Suprapubic skin (tissue), 4 donors: Measurements from ENCODE around the gene USO1. TPM values are rescaled to one million over a fixed set of nuclear protein-coding genes. Genes with fewer than 3 reads are reported as not detected.
"Not testable (repeated sequence)": the region's sequence is repeated elsewhere in the genome, so short reads cannot be mapped to it uniquely, and the experiment has no call there.

Source experiments
- DNase-seq, 2 donors: peaks; one replicate each; pipeline ENCODE4 v3.0.0-alpha.2; 2019; ENCODE audit warnings: low spot score in 2 of 2
- H3K27ac ChIP-seq: fragments of 200-600 bp; sonication (generic); one replicate; pipeline ENCODE4 v1.5.1; 2019
- H3K27me3 ChIP-seq: fragments of 200-600 bp; sonication (generic); one replicate; pipeline ENCODE4 v1.5.1; 2019
- H3K36me3 ChIP-seq: fragments of 200-600 bp; sonication (generic); one replicate; pipeline ENCODE4 v1.5.1; 2019
- H3K4me1 ChIP-seq: fragments of 200-600 bp; sonication (generic); one replicate; pipeline ENCODE4 v1.5.1; 2019
- H3K4me3 ChIP-seq: fragments of 200-600 bp; sonication (generic); one replicate; pipeline ENCODE4 v1.5.1; 2019; ENCODE audit warnings: mild to moderate bottlenecking
- H3K9me3 ChIP-seq: fragments of 200-600 bp; sonication (generic); one replicate; pipeline ENCODE4 v1.5.1; 2019
- CTCF ChIP-seq, 2 donors: fragments of 200-600 bp in 1 of 2; fragments of 450-650 bp in 1 of 2; sonication (generic) in 1 of 2; IDR thresholded peaks; one replicate each; pipeline ENCODE4 v1.5.1; 2016 to 2019; ENCODE audit warnings: antibody characterized with exemption in 2 of 2, mild to moderate bottlenecking in 1 of 2, moderate library complexity in 1 of 2
- EP300 ChIP-seq: sonication (generic); formaldehyde crosslinking; IDR thresholded peaks from one replicate; pipeline ENCODE4 v1.6.1; 2017; ENCODE audit warnings: antibody characterized with exemption
- POLR2A ChIP-seq, 2 donors: fragments of 450-650 bp; IDR thresholded peaks; one replicate each; pipeline ENCODE4 v1.6.1; 2017; ENCODE audit warnings: antibody characterized with exemption in 2 of 2, mild to moderate bottlenecking in 2 of 2, moderate library complexity in 2 of 2
- POLR2AphosphoS5 ChIP-seq, 3 donors: sonication (generic); formaldehyde crosslinking; IDR thresholded peaks; one replicate each; pipeline ENCODE4 v1.6.1; 2017; ENCODE audit warnings: antibody characterized with exemption in 3 of 3
- WGBS: methylation state at CpG from one replicate; pipeline ENCODE4 v1.1.5; 2018; 5-methylcytosine and 5-hydroxymethylcytosine counted together
- total RNA-seq, 4 donors: library from RNA; depleted of rRNA; stranded (reverse); fragments of >200 nt; gene quantifications; one replicate each; pipeline ENCODE4 v1.1.0, GENCODE V29; 2016

USO1 gene
- total RNA-seq, 4 donors from 2014 or later, result 46.8 to 61.1 (median 55.2) TPM

DNA sequence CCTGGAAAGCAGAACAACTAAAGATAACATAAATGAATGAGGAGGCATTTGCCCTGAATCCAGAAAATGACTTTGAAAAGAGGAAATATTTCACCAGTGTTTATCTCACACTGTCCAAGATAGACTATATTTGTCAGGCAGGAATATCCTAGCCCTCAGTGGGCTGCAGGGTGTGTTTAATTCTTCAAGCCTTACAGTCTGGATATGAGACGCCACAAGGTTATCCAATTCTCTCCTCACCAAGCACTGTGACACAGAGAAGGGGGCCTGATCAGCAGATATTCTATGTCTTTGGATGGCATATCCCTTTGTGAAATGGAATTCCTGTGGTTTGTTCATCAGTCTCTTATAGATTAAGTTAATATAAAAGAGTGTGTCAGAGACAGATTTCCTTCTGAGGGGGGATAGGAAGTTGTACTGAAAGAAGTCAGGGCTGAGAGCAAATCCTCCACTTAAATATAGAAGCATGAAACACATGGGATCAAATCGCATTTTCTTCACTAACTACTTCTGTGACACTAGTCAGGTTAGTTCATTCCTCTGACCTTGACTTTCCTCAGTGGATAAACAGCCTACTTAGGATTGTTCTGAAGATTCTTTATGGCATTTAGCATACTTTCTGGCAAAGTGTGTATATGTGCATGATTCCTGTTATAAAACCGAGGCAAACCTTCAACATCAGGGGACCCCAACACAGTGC is 44.4 kb upstream of the USO1 start:
- Histone ChIP-seq H3K4me3 (no peak overlapping the region), H3K36me3 (no peaks in the 10 kb centered on the region), H3K27ac (no peak overlapping the region), H3K4me1 (no peaks in the 10 kb centered on the region), H3K27me3 (no peaks in the 10 kb centered on the region), H3K9me3 (no peaks in the 10 kb centered on the region)
- DNase-seq, result no peak
- TF ChIP-seq POLR2A (IDR thresholded peaks at IDR 0.05), result no peak
- no peak for TF ChIP-seq CTCF (IDR thresholded peaks at IDR 0.05)
- TF ChIP-seq POLR2AphosphoS5 (IDR thresholded peaks at IDR 0.05), result no peak
- TF ChIP-seq EP300, result no peak
- WGBS, result 92% methylated on average over 3 of the region's 3 CpGs

DNA sequence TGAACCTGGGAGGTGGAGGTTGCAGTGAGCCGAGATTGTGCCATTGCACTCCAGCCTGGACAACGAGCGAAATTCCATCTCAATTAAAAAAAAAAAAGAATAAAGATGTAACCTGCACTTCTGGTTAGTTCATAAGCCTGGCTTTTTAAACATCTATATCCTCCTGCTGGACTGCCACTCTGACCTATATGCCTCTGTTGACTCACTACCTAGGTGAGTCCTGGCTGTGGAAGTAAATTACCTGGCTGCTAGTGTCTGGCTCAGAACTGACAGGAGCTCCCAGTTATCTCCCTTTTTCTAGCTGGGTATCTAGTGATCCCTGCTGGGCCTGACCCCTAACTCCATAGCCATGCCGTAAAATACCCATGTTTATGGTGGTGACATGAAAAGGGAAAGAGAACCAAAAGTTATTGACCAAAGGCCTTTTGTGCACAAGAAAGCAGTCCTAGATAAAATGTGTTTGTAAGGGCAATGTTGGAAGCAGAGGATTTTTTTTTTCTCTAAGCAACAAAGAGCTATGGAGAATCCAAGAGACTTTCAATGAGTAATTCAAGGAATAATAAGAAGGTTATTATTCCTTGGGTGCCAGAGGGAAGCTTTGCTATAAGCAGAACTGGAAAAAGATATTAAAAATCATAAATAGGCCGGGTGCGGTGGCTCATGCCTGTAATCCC is 40.8 kb upstream of the USO1 start:
- no peak for DNase-seq
- Histone ChIP-seq H3K27ac (no peak overlapping the region), H3K4me1 (no peaks in the 10 kb centered on the region), H3K36me3 (no peaks in the 10 kb centered on the region), H3K4me3 (no peak overlapping the region), H3K27me3 (no peaks in the 10 kb centered on the region), H3K9me3 (no peaks in the 10 kb centered on the region)
- 85% methylated on average over 6 of the region's 6 CpGs for WGBS
- TF ChIP-seq POLR2AphosphoS5 (IDR thresholded peaks at IDR 0.05) (no peak), EP300 (no peak), POLR2A (IDR thresholded peaks at IDR 0.05) (no peak), CTCF (IDR thresholded peaks at IDR 0.05) (no peak)

- TF ChIP-seq POLR2A (IDR thresholded peaks at IDR 0.05), result no peak
- TF ChIP-seq POLR2AphosphoS5 (IDR thresholded peaks at IDR 0.05), result no peak
- TF ChIP-seq EP300, result no peak
- no peak for TF ChIP-seq CTCF (IDR thresholded peaks at IDR 0.05)
- H3K27ac ChIP-seq, result no peak overlapping the region
- WGBS, result 78% methylated on average over 2 of the region's 2 CpGs
- DNase-seq, result no peak
- no peaks in the 10 kb centered on the region for H3K36me3 ChIP-seq
- H3K4me3 ChIP-seq, result no peak overlapping the region
- no peaks in the 10 kb centered on the region for H3K4me1 ChIP-seq
- no peaks in the 10 kb centered on the region for H3K9me3 ChIP-seq
- H3K27me3 ChIP-seq, result no peaks in the 10 kb centered on the region
These were observed 38.7 kb upstream of the USO1 start for GRCh38 chr4:75685546-75686189.

GRCh38 chr4:75686346-75686745 is 38.0 kb upstream of the USO1 start:
- Histone ChIP-seq H3K36me3 (no peaks in the 10 kb centered on the region), H3K9me3 (no peaks in the 10 kb centered on the region), H3K27me3 (no peaks in the 10 kb centered on the region), H3K4me3 (no peak overlapping the region), H3K4me1 (no peaks in the 10 kb centered on the region), H3K27ac (no peak overlapping the region)
- TF ChIP-seq EP300 (no peak), POLR2A (IDR thresholded peaks at IDR 0.05) (no peak), CTCF (IDR thresholded peaks at IDR 0.05) (no peak), POLR2AphosphoS5 (IDR thresholded peaks at IDR 0.05) (no peak)
- 75% methylated on average over 3 of the region's 3 CpGs for WGBS
- DNase-seq, result no peak

DNA sequence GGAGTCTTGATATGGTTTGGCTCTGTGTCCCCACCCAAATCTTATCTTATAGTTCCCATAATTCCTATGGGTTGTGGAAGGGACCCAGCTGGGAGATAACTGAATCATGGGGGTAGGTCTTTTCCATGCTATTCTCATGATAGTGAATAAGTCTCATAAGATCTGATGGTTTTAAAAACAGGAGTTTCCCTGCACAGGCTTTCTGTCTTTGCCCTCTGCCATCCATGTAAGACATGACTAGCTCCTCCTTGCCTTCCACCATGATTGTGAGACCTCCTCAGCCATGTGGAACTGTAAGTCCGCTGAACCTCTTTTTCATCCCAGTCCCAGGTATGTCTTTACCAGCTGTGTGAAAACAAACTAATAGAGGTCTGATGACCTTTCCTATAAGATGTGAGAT is 37.3 kb upstream of the USO1 start:
- DNase-seq, H3K4me1 ChIP-seq, H3K36me3 ChIP-seq, H3K27me3 ChIP-seq, H3K27ac ChIP-seq, H3K4me3 ChIP-seq, H3K9me3 ChIP-seq: not testable (repeated sequence)
- 100% methylated on average over 1 of the region's 1 CpG for WGBS

GRCh38 chr4:75692066-75692465 is 32.3 kb upstream of the USO1 start:
- not testable (repeated sequence) for H3K4me1 ChIP-seq, H3K27me3 ChIP-seq, H3K4me3 ChIP-seq, H3K36me3 ChIP-seq, H3K9me3 ChIP-seq, DNase-seq, H3K27ac ChIP-seq
- WGBS, result 95% methylated on average over 5 of the region's 5 CpGs
